Osteoblast (primary cell): ENCODE results near the gene ADAMTS13. TPM values are rescaled to one million over a fixed set of nuclear protein-coding genes. Genes with fewer than 3 reads are reported as not detected.

Experiments used
- DNase-seq: peaks from one replicate; pipeline ENCODE4 v3.0.0; 2011; ENCODE audit warnings: low spot score, mixed read lengths; ENCODE audit not compliant: insufficient read length; ENCODE audit errors: missing footprints
- H2AFZ ChIP-seq: 2 replicates; pipeline ENCODE4 v1.6.0; 2011; ENCODE audit warnings: mild to moderate bottlenecking, low read length
- H3K27ac ChIP-seq: 2 replicates; pipeline ENCODE4 v1.5.1; 2011; ENCODE audit warnings: mild to moderate bottlenecking, low read depth, low read length, moderate library complexity
- H3K27me3 ChIP-seq: 2 replicates; pipeline ENCODE4 v1.6.0; 2012; ENCODE audit warnings: mild to moderate bottlenecking, control low read depth, inconsistent platforms, low read length, moderate library complexity; ENCODE audit not compliant: insufficient read depth
- H3K36me3 ChIP-seq: 2 replicates; pipeline ENCODE4 v1.5.1; 2011; ENCODE audit warnings: mild to moderate bottlenecking, low read length, control low read depth, moderate library complexity; ENCODE audit not compliant: insufficient read depth
- H3K4me1 ChIP-seq: 2 replicates; pipeline ENCODE4 v1.5.1; 2011; ENCODE audit warnings: mild to moderate bottlenecking, low read length, control low read depth, moderate library complexity; ENCODE audit not compliant: insufficient read depth
- H3K4me2 ChIP-seq: 2 replicates; pipeline ENCODE4 v1.6.0; 2011; ENCODE audit warnings: mild to moderate bottlenecking, low read length; ENCODE audit not compliant: insufficient read depth
- H3K4me3 ChIP-seq: fragments of 200-600 bp; sonication (generic); 3 replicates; pipeline ENCODE4 v1.5.1; 2012; ENCODE audit warnings: mild to moderate bottlenecking, low read length, inconsistent platforms; ENCODE audit not compliant: insufficient read depth
- H3K79me2 ChIP-seq: 2 replicates; pipeline ENCODE4 v1.6.0; 2012; ENCODE audit warnings: mild to moderate bottlenecking, low read length, control low read depth, inconsistent platforms; ENCODE audit not compliant: insufficient read depth
- H3K9me3 ChIP-seq: 2 replicates; pipeline ENCODE4 v1.5.1; 2011; ENCODE audit warnings: low read depth, low read length, control low read depth
- H4K20me1 ChIP-seq: 2 replicates; pipeline ENCODE4 v1.6.0; 2012; ENCODE audit warnings: mild to moderate bottlenecking, low read length, control low read depth; ENCODE audit not compliant: insufficient read depth
- total RNA-seq: library from RNA; depleted of rRNA; stranded (reverse); fragments of >200 nt; gene quantifications from 2 replicates; pipeline ENCODE4 v1.2.3, GENCODE V29; 2012
- TF ChIP-seq, protein P1 (sequence below): IDR thresholded peaks from 2 replicates; pipeline ENCODE4 v1.5.1; 2011; ENCODE audit warnings: mild to moderate bottlenecking, low read depth, low read length, moderate library complexity; ENCODE audit errors: extremely low read depth

Gene ADAMTS13
- total RNA-seq, 1 donor, result 1.4 TPM

DNA sequence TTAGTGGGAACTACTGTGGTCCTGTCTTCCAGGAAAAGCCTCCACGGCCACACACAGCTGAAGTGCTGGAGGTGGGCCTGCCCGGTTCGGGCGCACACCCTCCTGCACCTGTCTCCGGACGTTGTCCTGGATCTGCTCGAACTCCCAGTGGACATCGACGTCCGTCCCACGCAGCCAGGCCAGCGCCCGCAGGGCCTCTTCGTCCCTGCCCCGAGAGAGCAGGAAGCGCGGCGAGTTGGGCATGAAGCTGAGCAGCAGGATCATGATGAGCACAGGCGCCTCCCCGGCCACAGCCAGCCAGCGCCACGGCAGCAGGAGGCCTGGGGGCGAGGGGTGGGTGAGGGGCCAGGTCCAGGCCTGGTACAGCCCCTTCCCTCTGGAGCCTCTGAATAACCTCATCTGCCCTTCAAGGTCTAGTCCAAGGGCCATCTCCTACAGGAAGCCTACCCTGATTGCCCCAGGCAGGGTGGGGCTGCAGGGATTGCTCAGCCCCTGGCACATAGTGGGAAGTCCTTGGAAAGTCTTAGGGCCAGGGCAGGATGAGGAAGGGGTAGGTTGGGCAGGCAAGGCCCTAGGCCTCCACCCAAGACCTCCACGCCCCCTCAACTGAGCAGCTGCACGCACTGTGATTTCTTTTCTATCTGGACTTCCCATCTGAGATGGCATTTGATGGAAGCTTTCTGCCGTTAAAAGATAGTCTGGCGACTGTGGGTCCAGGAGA, 53.3 kb downstream of the ADAMTS13 start:
- no peak for DNase-seq
- Histone ChIP-seq H3K36me3 (peaks cover 5% of the 10 kb centered on the region), H3K4me1 (peaks cover 13% of the 10 kb centered on the region), H3K79me2 (peaks cover 11% of the 10 kb centered on the region), H3K27me3 (no peaks in the 10 kb centered on the region), H4K20me1 (peaks cover 2% of the 10 kb centered on the region), H3K4me2 (no peak overlapping the region), H3K27ac (no peak overlapping the region), H3K9me3 (no peaks in the 10 kb centered on the region), H3K4me3 (no peak overlapping the region), H2AFZ (no peak overlapping the region)
- TF ChIP-seq, protein P1, sequence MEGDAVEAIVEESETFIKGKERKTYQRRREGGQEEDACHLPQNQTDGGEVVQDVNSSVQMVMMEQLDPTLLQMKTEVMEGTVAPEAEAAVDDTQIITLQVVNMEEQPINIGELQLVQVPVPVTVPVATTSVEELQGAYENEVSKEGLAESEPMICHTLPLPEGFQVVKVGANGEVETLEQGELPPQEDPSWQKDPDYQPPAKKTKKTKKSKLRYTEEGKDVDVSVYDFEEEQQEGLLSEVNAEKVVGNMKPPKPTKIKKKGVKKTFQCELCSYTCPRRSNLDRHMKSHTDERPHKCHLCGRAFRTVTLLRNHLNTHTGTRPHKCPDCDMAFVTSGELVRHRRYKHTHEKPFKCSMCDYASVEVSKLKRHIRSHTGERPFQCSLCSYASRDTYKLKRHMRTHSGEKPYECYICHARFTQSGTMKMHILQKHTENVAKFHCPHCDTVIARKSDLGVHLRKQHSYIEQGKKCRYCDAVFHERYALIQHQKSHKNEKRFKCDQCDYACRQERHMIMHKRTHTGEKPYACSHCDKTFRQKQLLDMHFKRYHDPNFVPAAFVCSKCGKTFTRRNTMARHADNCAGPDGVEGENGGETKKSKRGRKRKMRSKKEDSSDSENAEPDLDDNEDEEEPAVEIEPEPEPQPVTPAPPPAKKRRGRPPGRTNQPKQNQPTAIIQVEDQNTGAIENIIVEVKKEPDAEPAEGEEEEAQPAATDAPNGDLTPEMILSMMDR, result no peak

DNA sequence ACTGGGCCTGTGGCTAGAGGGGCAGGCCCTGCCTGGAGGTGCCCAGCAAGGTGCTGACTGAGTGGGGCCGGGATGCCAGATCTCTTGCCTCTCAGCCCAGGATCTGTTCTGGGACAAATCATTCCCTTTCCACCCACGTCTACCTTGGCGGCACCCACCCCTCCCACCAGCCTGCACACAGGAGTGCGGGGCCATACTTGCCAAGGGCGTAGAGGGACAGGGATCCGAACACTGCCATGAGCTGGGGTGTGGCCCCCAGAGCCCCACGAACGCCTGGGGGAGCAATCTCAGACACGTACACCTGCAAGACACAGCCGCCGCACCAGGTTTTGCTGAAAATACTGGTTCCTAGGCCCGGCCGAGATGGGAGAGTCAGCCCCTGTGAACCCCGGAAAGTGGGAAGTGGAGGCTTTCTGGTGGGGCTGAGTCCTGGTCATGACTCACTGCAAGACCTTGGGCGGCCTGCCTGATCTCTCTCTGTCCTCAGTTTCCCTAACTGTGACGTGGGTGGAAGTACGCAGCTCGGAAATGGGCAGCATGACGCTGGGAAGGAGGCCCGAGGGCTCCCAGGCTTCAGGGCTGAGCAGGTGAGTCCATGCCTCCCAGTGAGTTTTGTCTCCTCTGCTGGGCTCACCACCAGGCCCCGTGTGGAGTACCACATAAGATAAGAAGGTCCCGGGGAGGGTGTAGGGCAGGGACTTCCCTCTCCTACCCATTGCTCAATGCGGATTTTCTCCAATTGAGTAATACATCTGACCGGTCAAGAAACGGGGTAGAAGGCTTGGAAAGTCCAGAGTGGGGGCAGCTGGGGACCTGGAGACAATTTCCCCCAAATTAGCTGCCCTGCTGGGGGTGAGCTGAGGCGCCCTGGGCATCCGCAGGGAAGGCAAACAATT, 54.1 kb downstream of the ADAMTS13 start:
- TF ChIP-seq, protein P1, result no peak
- no peak overlapping the region for H2AFZ ChIP-seq
- no peak overlapping the region for H3K4me2 ChIP-seq
- no peak overlapping the region for H3K27ac ChIP-seq
- peaks cover 5% of the 10 kb centered on the region for H3K36me3 ChIP-seq
- no peaks in the 10 kb centered on the region for H3K9me3 ChIP-seq
- H4K20me1 ChIP-seq, result peaks cover 2% of the 10 kb centered on the region
- H3K4me1 ChIP-seq, result peaks cover 13% of the 10 kb centered on the region
- no peaks in the 10 kb centered on the region for H3K27me3 ChIP-seq
- H3K79me2 ChIP-seq, result peaks cover 11% of the 10 kb centered on the region
- no peak for DNase-seq
- no peak overlapping the region for H3K4me3 ChIP-seq

DNA sequence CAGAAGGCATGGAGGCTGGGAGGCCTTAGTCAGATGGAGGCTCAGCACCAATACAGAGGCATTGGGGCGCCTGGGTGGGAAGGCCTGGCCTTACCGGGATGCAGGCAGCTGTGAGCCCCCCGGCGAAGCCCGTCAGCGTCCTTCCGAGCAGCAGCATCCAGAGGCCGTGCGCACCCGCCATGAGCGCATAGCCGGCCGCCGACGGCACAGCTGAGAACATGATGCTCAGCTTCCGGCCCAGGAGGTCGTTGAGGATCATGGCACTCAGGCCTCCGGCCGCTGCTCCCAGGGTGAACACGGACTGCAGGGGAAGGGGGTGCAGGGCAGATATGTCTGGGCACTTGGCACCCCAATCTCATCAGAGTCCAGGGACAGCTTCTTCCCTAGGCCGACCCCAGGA, 54.8 kb downstream of the ADAMTS13 start:
- TF ChIP-seq, protein P1, result no peak
- no peaks in the 10 kb centered on the region for H3K9me3 ChIP-seq
- H3K4me2 ChIP-seq, result no peak overlapping the region
- H2AFZ ChIP-seq, result no peak overlapping the region
- H3K27ac ChIP-seq, result no peak overlapping the region
- peaks cover 11% of the 10 kb centered on the region for H3K79me2 ChIP-seq
- H3K4me3 ChIP-seq, result no peak overlapping the region
- peaks cover 5% of the 10 kb centered on the region for H3K36me3 ChIP-seq
- H3K4me1 ChIP-seq, result peaks cover 13% of the 10 kb centered on the region
- H3K27me3 ChIP-seq, result no peaks in the 10 kb centered on the region
- H4K20me1 ChIP-seq, result peaks cover 2% of the 10 kb centered on the region
- DNase-seq, result no peak

DNA sequence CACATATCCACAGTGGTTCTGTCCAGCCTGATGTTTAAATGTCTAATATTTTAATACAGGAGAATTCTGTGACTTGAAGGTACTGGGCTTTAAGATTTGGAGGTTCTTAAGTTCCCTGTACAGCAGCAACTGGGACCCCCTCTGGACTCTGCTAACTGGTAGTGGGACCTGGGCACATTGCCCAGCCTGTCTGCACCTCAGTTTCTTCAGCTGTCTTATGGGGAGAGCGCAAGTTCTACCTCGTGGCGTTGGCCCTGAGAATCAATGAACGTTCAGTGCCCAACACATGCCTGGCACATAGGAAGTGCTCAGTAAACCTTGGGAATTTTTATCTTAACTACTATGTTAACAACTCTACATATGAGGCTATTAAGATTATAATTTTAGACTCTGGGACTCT, 55.3 kb downstream of the ADAMTS13 start:
- no peak overlapping the region for H3K4me3 ChIP-seq
- no peak for DNase-seq
- no peak overlapping the region for H3K4me2 ChIP-seq
- H3K27me3 ChIP-seq, result no peaks in the 10 kb centered on the region
- H3K4me1 ChIP-seq, result peaks cover 13% of the 10 kb centered on the region
- no peak overlapping the region for H3K27ac ChIP-seq
- H3K36me3 ChIP-seq, result peaks cover 5% of the 10 kb centered on the region
- H3K9me3 ChIP-seq, result no peaks in the 10 kb centered on the region
- peaks cover 2% of the 10 kb centered on the region for H4K20me1 ChIP-seq
- no peak overlapping the region for H2AFZ ChIP-seq
- TF ChIP-seq, protein P1, result no peak
- H3K79me2 ChIP-seq, result peaks cover 11% of the 10 kb centered on the region
